ENCODE measurements around the gene SCYGR6. TPM values are rescaled to one million over a fixed set of nuclear protein-coding genes. Genes with fewer than 3 reads are reported as not detected.

The SCYGR6 gene
- total and polyA plus RNA-seq, 2 of the 8 experiments (the other 6 are each of a cell fraction or from before 2014, with no cell fraction given): not detected

- Histone ChIP-seq H3K27ac (ENCODE audit: low read depth, low read length) (no peak overlapping the region), H3K56ac (replicated peaks; ENCODE audit: insufficient read length, low read depth, low read length) (no peak overlapping the region), H3K79me1 (ENCODE audit: low read depth, low read length) (no peaks in the 10 kb centered on the region), H3K23ac (ENCODE audit: insufficient read length) (no peak overlapping the region), H3K9me3 (ENCODE audit: insufficient read depth in 2 of 2, low read depth in 1 of 2, low read length in 1 of 2) (no peaks in the 10 kb centered on the region), H3K4ac (replicated peaks; ENCODE audit: insufficient read length, low read depth, low read length) (no peak overlapping the region), H3K9ac (replicated peaks in 1 of 4; ENCODE audit: extremely low read depth in 1 of 4, low read depth in 3 of 4, low read length in 3 of 4) (no peak overlapping the region), H3K14ac (ENCODE audit: insufficient read length) (no peak overlapping the region), H2BK15ac (ENCODE audit: low read length) (no peak overlapping the region), H2BK5ac (ENCODE audit: low read depth, low read length) (no peak overlapping the region), H3K23me2 (ENCODE audit: low read depth, low read length) (no peaks in the 10 kb centered on the region), H2AFZ (ENCODE audit: low read length) (no peak overlapping the region), H2BK20ac (ENCODE audit: low read length) (no peak overlapping the region), H2BK120ac (replicated peaks; ENCODE audit: low read depth, low read length) (no peak overlapping the region), H3K4me1 (replicated peaks in 1 of 4; ENCODE audit: control insufficient read depth in 3 of 4, insufficient read depth in 4 of 4, low read length in 3 of 4) (peaks cover 5 to 13% (median 7%) of the 10 kb centered on the region in 4 experiments; a peak in 5 of 7 replicates), H3K27me3 (replicated peaks in 1 of 4; ENCODE audit: control insufficient read depth in 3 of 4, extremely low read depth in 1 of 4, insufficient read depth in 3 of 4, low read length in 3 of 4) (no peaks in the 10 kb centered on the region), H4K91ac (replicated peaks; ENCODE audit: insufficient read length, low read length) (no peak overlapping the region), H3K79me2 (ENCODE audit: control insufficient read depth in 1 of 2, insufficient read depth in 2 of 2, low read length in 2 of 2) (no peaks in the 10 kb centered on the region), H3K4me3 (ENCODE audit: extremely low read depth in 1 of 4, insufficient read depth in 2 of 4, low read depth in 3 of 4, low read length in 4 of 4) (no peak overlapping the region), H4K8ac (ENCODE audit: extremely low read depth, insufficient read depth, low read length) (no peak overlapping the region), H2AK5ac (ENCODE audit: low read depth, low read length) (no peak overlapping the region), H3K36me3 (ENCODE audit: control insufficient read depth in 2 of 4, insufficient read depth in 4 of 4, low read length in 3 of 4) (no peaks in the 10 kb centered on the region), H2BK12ac (ENCODE audit: low read depth, low read length) (no peak overlapping the region), H3K18ac (ENCODE audit: extremely low read depth, low read length) (no peak overlapping the region), H4K20me1 (replicated peaks in 1 of 2; ENCODE audit: control insufficient read depth in 1 of 2, insufficient read depth in 2 of 2, low read length in 2 of 2) (no peaks in the 10 kb centered on the region), H3K4me2 (ENCODE audit: insufficient read depth in 1 of 2, low read depth in 2 of 2, low read length in 2 of 2) (no peak overlapping the region), H4K5ac (ENCODE audit: insufficient read length, low read depth, low read length) (no peak overlapping the region)
- DNase-seq (ENCODE audit: low read depth in 1 of 2, low spot score in 2 of 2): no peak
- FAIRE-seq: no peak
- 97% methylated on average over 6 of the region's 6 CpGs; no CpG with 5 or more reads in 1 of the 2 experiments for WGBS, 2 experiments (ENCODE audit: extremely low coverage in 1 of 2, insufficient coverage in 1 of 2, insufficient read length in 1 of 2, insufficient replicate concordance in 2 of 2, low coverage in 1 of 2, low lambda C conversion rate in 2 of 2, missing lambda C conversion rate in 1 of 2)
- ChIA-PET POLR2A (ENCODE audit: partially characterized antibody) (no interaction called here), CTCF (ENCODE audit: partially characterized antibody) (interaction anchor here (0.7 to 3.3 kb wide), 6 partner anchors 12 to 356 kb away, joined by 3 to 23 read pairs (median 4); no protein-coding TSS in a partner anchor)
- TF ChIP-seq SIX5 (IDR thresholded peaks at IDR 0.05; ENCODE audit: low read depth, low read length): no peak
- no peak for TF ChIP-seq CTBP2 (IDR thresholded peaks at IDR 0.05; ENCODE audit: borderline replicate concordance, insufficient read depth, insufficient read length, low read length)
- TF ChIP-seq CHD2 (IDR thresholded peaks at IDR 0.05; ENCODE audit: low read length): no peak
- TF ChIP-seq CEBPB (IDR thresholded peaks at IDR 0.05; ENCODE audit: low read depth, low read length): no peak
- no peak for TF ChIP-seq BCL11A (IDR thresholded peaks at IDR 0.05; ENCODE audit: low read depth in 2 of 2, low read length in 2 of 2)
- TF ChIP-seq TCF12 (IDR thresholded peaks at IDR 0.05; ENCODE audit: low read depth, low read length): no peak
- TF ChIP-seq POLR2AphosphoS5 (IDR thresholded peaks at IDR 0.05; ENCODE audit: low read depth, low read length): no peak
- TF ChIP-seq HDAC6 (IDR thresholded peaks at IDR 0.05; ENCODE audit: low read depth, low read length): no peak
- TF ChIP-seq NRF1 (IDR thresholded peaks at IDR 0.05; ENCODE audit: low read depth, low read length): no peak
- no peak for TF ChIP-seq RNF2 (IDR thresholded peaks at IDR 0.05; ENCODE audit: borderline replicate concordance, low read depth, low read length, missing control alignments, poor library complexity, severe bottlenecking)
- no peak for TF ChIP-seq SIN3A (conservative IDR thresholded peaks at IDR 0.05 in 1 of 2, IDR thresholded peaks at IDR 0.05 in 1 of 2; ENCODE audit: low read depth in 1 of 2, low read length in 2 of 2)
- no peak for TF ChIP-seq SP4 (IDR thresholded peaks at IDR 0.05; ENCODE audit: low read length)
- TF ChIP-seq MAFK (IDR thresholded peaks at IDR 0.05; ENCODE audit: low read depth, low read length): no peak
- no peak for TF ChIP-seq JUND (IDR thresholded peaks at IDR 0.05; ENCODE audit: low read length)
These were observed 37.4 kb upstream of the SCYGR6 start for GRCh38 chr2:227761740-227762476.

Data from H1 (cell line).